SIG-M5 (cell line): ENCODE data around the gene PGM1.

Experiments used
- DNase-seq: peaks from one replicate; lab custom pipeline; 2025; lab: John Stamatoyannopoulos, UW

PGM1 gene

GRCh38 chr1:63601061-63601460, 7.8 kb downstream of the PGM1 start:
- no peak for DNase-seq

GRCh38 chr1:63601463-63601862, 8.3 kb downstream of the PGM1 start:
- no peak for DNase-seq

DNA sequence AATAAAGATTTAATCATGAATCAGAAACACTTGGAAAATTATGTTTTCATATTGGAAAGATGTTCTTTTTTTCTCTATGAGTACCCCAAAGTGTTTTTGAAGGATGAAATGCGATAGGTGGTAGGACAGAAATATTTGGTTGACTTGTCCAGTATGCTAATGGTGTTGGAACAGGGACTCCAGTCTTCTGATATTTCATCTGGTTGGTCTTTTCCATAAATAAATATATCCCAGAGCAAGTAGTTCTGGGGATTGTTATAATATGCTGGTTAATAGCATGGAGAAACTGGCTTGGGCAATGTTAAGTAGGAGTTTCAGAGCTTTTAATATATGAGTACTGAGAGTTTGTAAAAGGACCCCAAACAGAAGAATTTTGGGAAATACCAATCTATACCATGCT, 8.7 kb downstream of the PGM1 start:
- no peak for DNase-seq

DNA sequence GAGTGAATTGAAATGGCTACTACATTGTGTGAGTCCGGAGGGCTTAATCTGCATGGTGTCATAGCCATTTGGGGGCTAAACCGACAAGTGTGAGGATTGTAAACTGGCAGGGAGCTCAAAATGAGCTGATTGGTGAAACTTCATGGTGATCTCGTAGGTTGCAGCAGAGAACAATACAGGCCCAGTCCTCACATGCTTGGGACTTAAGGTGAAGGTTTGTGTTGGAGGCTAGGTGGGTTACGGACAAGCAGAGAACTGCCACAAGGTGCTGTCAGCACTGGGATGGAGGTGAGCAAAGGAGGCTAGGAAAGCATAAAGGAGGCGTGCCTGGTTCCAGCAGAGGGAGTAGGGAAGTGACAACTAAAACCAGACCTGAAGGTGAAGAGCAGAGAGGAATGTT, 9.4 kb downstream of the PGM1 start:
- no peak for DNase-seq

GRCh38 chr1:63603810-63604209, 10.6 kb downstream of the PGM1 start:
- DNase-seq, result no peak

DNA sequence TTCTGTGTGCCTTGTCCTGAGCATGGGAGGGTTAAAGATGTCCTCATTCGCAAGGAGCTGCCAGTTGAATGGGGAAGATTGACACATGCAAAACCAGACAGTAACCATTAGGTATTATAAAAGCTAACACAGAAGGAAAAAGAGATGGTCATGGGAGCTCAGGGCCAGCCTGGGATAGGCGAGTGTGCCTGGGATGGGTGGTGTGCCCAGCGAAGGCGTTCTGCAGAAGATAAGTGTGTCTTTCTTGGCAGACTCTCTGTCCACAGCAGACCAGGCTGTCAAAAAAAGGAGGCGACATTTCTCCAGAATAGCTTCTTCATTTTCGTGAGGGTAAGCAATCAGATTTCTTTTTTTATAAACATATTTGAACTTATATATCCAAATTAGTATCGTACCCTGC, 14.1 kb downstream of the PGM1 start:
- DNase-seq, result no peak

DNA sequence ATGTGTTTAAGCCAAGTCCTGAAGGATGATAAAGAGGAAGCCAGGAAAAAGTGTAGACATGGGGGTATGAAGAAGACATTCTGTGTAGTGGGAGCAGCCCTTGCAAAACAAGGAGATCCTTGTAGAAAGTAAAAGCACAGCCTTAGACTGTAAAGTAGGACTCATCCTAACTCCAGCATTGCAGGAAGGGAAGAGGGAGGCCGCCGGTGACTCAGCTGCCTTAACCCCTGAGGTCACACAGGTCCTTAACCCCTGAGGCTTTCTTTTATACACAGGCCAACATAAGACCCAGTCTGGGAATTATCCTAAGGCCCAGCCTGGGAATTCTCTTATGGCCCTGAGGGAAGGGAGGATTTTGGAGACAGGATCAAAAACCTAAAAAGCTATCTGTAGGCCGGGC, 18.0 kb downstream of the PGM1 start:
- no peak for DNase-seq

DNA sequence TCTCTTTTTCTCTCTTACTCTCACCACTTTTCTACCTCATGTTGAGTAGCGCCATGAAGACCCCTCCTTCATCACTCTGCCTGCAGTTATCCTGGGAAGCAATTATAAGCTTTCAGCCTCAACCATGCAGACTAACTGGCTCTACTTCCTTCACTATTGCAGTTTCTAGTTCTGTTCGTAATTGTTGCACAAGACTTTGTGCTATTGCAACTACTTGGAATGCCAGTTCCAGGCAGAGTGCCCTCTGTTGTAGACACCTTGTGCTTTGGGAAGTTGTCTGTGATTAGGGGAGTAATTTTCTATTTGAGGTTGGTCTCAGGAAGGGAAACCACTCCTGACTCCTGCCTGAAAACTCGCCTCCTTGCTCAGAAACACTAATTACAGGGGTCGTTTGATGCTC, 19.4 kb downstream of the PGM1 start:
- DNase-seq, result no peak

GRCh38 chr1:63612971-63613370, 19.8 kb downstream of the PGM1 start:
- DNase-seq, result no peak

GRCh38 chr1:63615768-63616420, 22.7 kb downstream of the PGM1 start:
- no peak for DNase-seq

DNA sequence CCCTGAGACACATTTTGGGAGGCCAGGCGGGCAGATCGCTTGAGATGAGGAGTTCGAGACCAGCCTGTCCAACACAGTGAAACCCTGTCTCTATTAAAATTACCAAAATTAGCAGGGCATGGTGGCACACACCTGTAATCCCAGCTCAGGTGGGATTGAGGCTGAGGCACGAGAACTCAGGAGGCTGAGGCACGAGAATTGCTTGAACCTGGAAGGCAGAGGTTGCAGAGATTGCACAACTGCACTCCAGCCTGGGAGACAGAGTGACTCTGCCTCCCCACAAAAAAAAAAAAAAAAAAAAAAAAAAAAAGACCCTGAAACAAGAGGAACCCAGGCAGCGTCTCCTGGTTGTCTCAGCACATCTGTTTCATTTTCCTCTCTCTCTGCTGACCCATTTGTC, 24.2 kb downstream of the PGM1 start:
- no peak for DNase-seq

- DNase-seq, result no peak
Measured at GRCh38 chr1:63618011-63618410, 24.8 kb downstream of the PGM1 start.

- DNase-seq, result no peak
Measured at GRCh38 chr1:63619558-63619957, 26.3 kb downstream of the PGM1 start.

DNA sequence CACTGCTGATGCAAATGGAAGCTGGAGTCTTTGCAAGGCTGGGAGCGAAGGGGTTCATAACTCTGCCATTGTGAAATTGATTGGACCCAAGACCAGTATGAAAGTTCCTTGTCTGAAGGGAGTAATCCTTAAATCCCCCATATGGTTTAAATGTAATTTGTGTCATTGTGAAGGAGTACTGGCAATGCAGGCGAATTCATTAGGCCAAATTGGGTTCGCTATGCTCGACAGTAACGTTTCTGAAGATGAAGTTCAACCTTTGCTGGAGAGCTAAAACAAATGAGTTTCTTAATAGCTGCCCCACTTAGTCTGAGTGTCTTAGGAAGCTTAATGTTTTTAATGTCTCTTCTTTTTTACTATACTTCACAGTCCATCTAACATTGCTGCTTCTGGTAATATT, 27.5 kb downstream of the PGM1 start:
- no peak for DNase-seq

DNA sequence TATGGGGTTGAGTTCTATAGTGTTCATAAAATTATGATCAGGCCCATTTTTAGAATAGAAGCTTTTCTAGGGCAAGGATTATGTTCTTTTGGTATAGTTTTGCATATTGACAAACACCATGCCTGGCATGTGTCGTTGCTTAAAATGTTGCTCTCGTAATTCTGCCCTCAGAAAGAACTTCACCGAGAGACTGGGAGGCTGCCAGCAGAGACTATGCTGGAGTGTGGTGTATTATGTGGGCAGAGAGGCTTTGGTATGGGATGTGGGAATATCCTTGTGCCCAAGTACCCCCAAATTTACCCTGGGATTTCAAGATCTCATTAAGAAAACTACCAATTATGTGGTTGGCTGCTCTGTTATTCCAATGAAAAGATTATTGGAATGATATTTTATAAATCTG, 27.9 kb downstream of the PGM1 start:
- DNase-seq, result no peak

DNA sequence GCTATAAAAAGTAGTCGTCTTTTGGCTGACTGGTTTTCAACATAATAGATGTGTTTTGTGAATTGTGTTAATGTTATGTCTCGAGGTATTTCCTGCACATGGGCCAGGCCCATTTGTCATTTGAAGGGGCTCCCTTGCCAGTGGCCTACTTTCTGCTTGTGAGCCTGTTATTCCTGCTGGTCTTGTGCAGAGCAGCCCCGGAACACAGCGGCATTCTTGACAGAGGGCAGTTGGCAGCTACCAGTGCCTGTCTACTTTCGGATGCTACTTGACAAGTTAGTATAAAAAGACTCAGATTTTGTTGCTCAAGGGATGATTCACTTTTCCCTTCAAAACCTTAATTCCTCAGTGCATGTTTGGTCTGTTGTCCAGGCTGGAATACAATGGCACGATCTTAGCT, 28.5 kb downstream of the PGM1 start:
- DNase-seq, result no peak

DNA sequence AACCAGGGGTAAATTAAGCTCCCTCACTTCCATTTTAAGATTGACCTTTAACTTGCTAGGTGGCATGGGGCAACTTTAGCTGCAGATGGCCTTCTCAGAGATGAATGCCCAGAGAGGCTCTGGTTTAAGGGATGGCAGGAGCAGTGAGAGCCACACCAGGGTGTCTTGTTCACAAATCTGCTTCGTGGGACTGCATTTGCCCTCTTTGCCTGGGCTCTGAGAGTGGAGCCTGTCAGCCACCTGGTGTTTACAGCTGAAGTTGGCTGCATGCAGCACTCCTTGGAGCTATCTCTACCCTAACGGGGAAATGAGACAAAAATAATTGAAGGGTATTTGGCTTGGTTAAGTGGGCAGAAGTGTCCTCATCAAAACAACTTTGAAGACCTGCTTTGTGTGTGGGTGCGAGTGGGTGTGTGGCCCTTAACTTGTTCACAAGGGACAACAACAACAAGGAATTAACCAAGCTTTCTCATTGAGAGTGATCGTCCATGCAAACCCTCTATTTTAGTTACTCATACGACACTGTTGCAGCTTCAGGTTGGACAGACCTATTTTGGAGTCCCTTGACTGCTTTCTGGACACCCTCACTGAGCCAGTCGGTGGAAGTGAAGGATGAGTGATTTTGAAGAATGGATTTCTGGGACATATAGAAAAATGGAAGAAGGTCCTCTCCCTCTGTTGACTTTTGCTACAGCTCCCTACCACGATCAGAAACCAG, 29.8 kb downstream of the PGM1 start:
- no peak for DNase-seq

DNA sequence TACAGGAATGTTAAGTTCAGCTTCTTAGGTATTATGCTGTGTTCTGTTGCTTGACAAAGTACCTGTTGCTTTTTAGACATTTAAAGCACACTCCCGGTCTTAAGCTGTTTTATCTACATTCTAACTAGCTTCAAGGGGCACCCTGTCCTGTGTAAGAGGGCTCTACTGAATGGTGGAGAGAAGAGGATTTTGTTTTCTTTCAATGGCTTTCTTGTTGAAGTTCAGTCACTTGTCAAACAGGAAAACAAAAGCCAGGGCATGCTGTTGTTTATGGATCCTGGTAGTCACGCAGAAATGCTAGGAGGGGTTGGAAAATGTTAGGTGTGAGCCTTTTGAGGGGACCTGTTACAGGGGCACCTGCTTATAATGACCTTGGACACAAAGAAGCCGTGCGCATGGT, 30.7 kb downstream of the PGM1 start:
- DNase-seq, result no peak

- no peak for DNase-seq
Measured at GRCh38 chr1:63624911-63625310, 31.7 kb downstream of the PGM1 start.

DNA sequence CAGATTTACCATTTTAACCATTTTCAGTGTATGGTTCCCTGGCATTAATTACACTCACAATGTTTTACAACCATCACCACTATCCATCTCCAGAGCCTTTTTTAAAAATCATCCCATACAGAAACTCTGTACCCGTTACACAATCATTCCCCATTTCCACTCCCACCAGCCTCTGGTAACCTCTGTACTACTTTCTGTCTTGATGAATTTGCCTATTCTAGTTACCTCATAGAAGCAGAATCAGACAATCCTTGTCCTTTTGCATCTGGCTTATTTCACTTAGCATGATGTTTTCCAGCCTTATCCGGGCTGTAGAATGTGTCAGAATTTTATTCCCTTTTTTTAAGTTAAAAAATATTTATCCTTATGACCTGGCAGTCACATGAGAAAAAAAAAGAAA, 33.0 kb downstream of the PGM1 start:
- DNase-seq, result no peak

- no peak for DNase-seq
Measured at GRCh38 chr1:63628607-63629006, 35.4 kb downstream of the PGM1 start.

DNA sequence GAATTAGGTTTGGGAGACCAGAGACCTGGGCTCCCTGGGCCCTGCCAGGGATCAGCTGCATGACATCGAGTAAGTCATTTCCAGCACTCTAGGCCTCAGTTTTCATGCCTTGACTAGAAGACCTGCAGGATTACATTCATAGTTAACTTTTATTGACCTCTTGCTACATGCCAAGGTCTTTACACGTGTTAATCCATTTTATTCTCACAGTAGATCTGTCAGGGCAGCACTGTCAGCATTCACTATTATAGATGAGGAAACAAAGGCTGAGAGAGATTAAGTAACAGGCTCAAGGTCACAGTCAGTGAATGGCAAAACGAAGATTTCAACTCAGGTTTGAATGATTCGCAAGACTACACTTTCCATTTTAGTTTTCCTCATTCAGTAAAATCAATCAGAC, 37.0 kb downstream of the PGM1 start:
- DNase-seq, result no peak

- no peak for DNase-seq
Measured at GRCh38 chr1:63630666-63631065, 37.5 kb downstream of the PGM1 start.

DNA sequence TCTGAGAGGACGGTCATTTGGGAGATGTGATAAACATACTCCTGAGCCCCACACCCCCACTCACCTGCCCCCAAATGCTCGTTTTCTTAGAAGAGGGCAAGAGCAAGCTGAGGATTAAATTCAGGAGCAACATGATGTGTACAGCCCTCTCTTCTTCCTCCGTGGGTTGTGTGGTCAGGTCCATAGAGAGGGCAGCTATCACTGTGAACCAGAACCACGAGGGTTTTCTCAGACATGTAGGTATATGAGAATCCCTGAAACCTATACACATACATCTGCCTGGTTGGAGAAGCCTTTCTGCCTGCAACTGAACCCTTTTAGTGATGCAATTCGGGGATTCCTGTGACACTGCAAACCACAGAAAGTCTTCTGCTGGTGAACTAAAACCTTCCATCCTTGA, 38.9 kb downstream of the PGM1 start:
- DNase-seq, result no peak
